ENCODE measurements around the gene FREM1.

FREM1 gene

GRCh38 chr9:14909181-14909580, 1.0 kb downstream of the FREM1 start:
- DNase-seq (ENCODE audit: low spot score) = no peak

- no peak for DNase-seq (ENCODE audit: low spot score)
These were observed 1.7 kb downstream of the FREM1 start for GRCh38 chr9:14908295-14909180.

GRCh38 chr9:14907696-14908095, 2.5 kb downstream of the FREM1 start:
- no peak for DNase-seq (ENCODE audit: low spot score)

- DNase-seq (ENCODE audit: low spot score) = no peak
These were observed 2.9 kb downstream of the FREM1 start for GRCh38 chr9:14907360-14907685.

GRCh38 chr9:14906644-14907359, 3.4 kb downstream of the FREM1 start:
- DNase-seq (ENCODE audit: low spot score) = no peak

- DNase-seq (ENCODE audit: low spot score) = no peak
These were observed 4.2 kb downstream of the FREM1 start for GRCh38 chr9:14906000-14906399.

- no peak for DNase-seq (ENCODE audit: low spot score)
These were observed 7.2 kb downstream of the FREM1 start for GRCh38 chr9:14903040-14903439.

GRCh38 chr9:14902561-14902960, 7.7 kb downstream of the FREM1 start:
- DNase-seq (ENCODE audit: low spot score) = no peak

- DNase-seq (ENCODE audit: low spot score) = no peak
These were observed 10.4 kb downstream of the FREM1 start for GRCh38 chr9:14899815-14900193.

- DNase-seq (ENCODE audit: low spot score) = no peak
These were observed 11.0 kb downstream of the FREM1 start for GRCh38 chr9:14899042-14899814.

- DNase-seq (ENCODE audit: low spot score) = no peak
These were observed 14.4 kb downstream of the FREM1 start for GRCh38 chr9:14895806-14896205.

- DNase-seq (ENCODE audit: low spot score) = no peak
These were observed 16.9 kb downstream of the FREM1 start for GRCh38 chr9:14893280-14893679.

- no peak for DNase-seq (ENCODE audit: low spot score)
These were observed 18.9 kb downstream of the FREM1 start for GRCh38 chr9:14891332-14891731.

GRCh38 chr9:14889451-14889850, 20.8 kb downstream of the FREM1 start:
- DNase-seq (ENCODE audit: low spot score) = no peak

- no peak for DNase-seq (ENCODE audit: low spot score)
These were observed 21.4 kb downstream of the FREM1 start for GRCh38 chr9:14888875-14889274.

GRCh38 chr9:14888272-14888671, 22.0 kb downstream of the FREM1 start:
- no peak for DNase-seq (ENCODE audit: low spot score)

GRCh38 chr9:14887149-14887548, 23.1 kb downstream of the FREM1 start:
- no peak for DNase-seq (ENCODE audit: low spot score)

GRCh38 chr9:14883310-14883944, 26.8 kb downstream of the FREM1 start:
- DNase-seq (ENCODE audit: low spot score) = no peak

GRCh38 chr9:14882090-14882489, 28.1 kb downstream of the FREM1 start:
- no peak for DNase-seq (ENCODE audit: low spot score)

GRCh38 chr9:14881006-14881405, 29.2 kb downstream of the FREM1 start:
- DNase-seq (ENCODE audit: low spot score) = no peak

GRCh38 chr9:14870090-14870489, 40.1 kb downstream of the FREM1 start:
- no peak for DNase-seq (ENCODE audit: low spot score)

GRCh38 chr9:14869671-14870070, 40.6 kb downstream of the FREM1 start:
- no peak for DNase-seq (ENCODE audit: low spot score)
